Lung (tissue), 12 donors: ENCODE results near the gene FSIP1. TPM values are rescaled to one million over a fixed set of nuclear protein-coding genes. Genes with fewer than 3 reads are reported as not detected.

ENCODE experiments used
- ATAC-seq: fragments of 200-7000 bp; cut with Tn5 transposase; one replicate; pipeline ENCODE4 v1.9.1; 2020; ENCODE audit warnings: moderate number of reproducible peaks; ENCODE audit not compliant: insufficient read depth, low FRiP score
- DNase-seq, 3 donors: peaks; one replicate each; pipeline ENCODE4 v3.0.0-alpha.2; 2013 to 2017
- H3K27ac ChIP-seq, 2 donors: one replicate each; pipeline ENCODE4 v1.5.1; 2013; ENCODE audit warnings: mild to moderate bottlenecking in 2 of 2, moderate library complexity in 2 of 2, control low read depth in 1 of 2, inconsistent platforms in 1 of 2, low read depth in 1 of 2, low read length in 1 of 2
- H3K27me3 ChIP-seq, 3 donors: one replicate each; pipeline ENCODE4 v1.5.1; 2013; ENCODE audit warnings: low read length in 2 of 3; ENCODE audit not compliant: control insufficient read depth in 3 of 3, insufficient read depth in 3 of 3
- H3K36me3 ChIP-seq, 4 donors: one replicate each; pipeline ENCODE4 v1.5.1; 2013; ENCODE audit warnings: low read length in 4 of 4, mild to moderate bottlenecking in 1 of 4, moderate library complexity in 1 of 4; ENCODE audit not compliant: control insufficient read depth in 4 of 4, insufficient read depth in 4 of 4
- H3K4me1 ChIP-seq, 5 donors: one replicate each; pipeline ENCODE4 v1.5.1; 2013; ENCODE audit warnings: low read length in 5 of 5, mild to moderate bottlenecking in 2 of 5, moderate library complexity in 1 of 5; ENCODE audit not compliant: control insufficient read depth in 5 of 5, insufficient read depth in 5 of 5
- H3K4me3 ChIP-seq: one replicate; pipeline ENCODE4 v1.5.1; 2013; ENCODE audit warnings: mild to moderate bottlenecking, control low read depth, moderate library complexity
- H3K9ac ChIP-seq, 2 donors: one replicate each; pipeline ENCODE4 v1.5.1; 2013; ENCODE audit warnings: low read length in 2 of 2, control low read depth in 1 of 2; ENCODE audit not compliant: insufficient read depth in 1 of 2
- H3K9me3 ChIP-seq, 4 donors: one replicate each; pipeline ENCODE4 v1.5.1; 2013; ENCODE audit warnings: low read length in 3 of 4, mild to moderate bottlenecking in 1 of 4, moderate library complexity in 1 of 4; ENCODE audit not compliant: control insufficient read depth in 4 of 4, insufficient read depth in 3 of 4
- CTCF ChIP-seq: IDR thresholded peaks from 2 replicates; pipeline ENCODE4 v1.5.1; 2012; ENCODE audit warnings: mild to moderate bottlenecking; ENCODE audit errors: control extremely low read depth, extremely low read depth
- WGBS, 2 donors: extraction: QIAGEN DNeasy Blood & Tissue Kit; methylation state at CpG; one replicate each; pipeline ENCODE4 v1.1.7; 2013; 5-methylcytosine and 5-hydroxymethylcytosine counted together
- polyA plus RNA-seq, 2 donors: library from polyadenylated mRNA; stranded (reverse); fragments of 200-250 nt; gene quantifications; one replicate each; pipeline ENCODE4 v1.2.1, GENCODE V29; 2013
- total RNA-seq, 2 donors: library from RNA; depleted of rRNA in 1 of 2; stranded (reverse); fragments of >200 nt in 1 of 2; gene quantifications; one replicate each; pipeline ENCODE4 v1.2.1, GENCODE V29; 2014 to 2021
- donor health status: control.
- donor health status: control.
- donor health status: Bipolar disorder and iron deficiency.
- donor health status: healthy.
- donor health status: DM: yes; HTN: yes; CAD: no.

Gene FSIP1
- total and polyA plus RNA-seq, 4 donors, result 0.35 to 2.2 (median 0.98) TPM

- WGBS, 2 donors, result 85 to 100% methylated on average over 3 of the region's 3 CpGs
- no peak overlapping the region for H3K4me3 ChIP-seq
- H3K9ac ChIP-seq, result no peak overlapping the region
- DNase-seq (no peak), ATAC-seq (no peak)
- H3K27ac ChIP-seq, result peak overlapping the region; percentile 5 to 38
- H3K27me3 ChIP-seq, result no peaks in the 10 kb centered on the region
- no peaks in the 10 kb centered on the region for H3K36me3 ChIP-seq
- peaks cover 12 to 35% (median 25%) of the 10 kb centered on the region in 5 donors for H3K4me1 ChIP-seq
- peaks cover 0 to 2% (median 0%) of the 10 kb centered on the region in 4 donors for H3K9me3 ChIP-seq
- TF ChIP-seq CTCF, result no peak
These were observed 155.0 kb downstream of the FSIP1 start for GRCh38 chr15:39627451-39628143.

GRCh38 chr15:39625856-39626255, 156.8 kb downstream of the FSIP1 start:
- DNase-seq (no peak), ATAC-seq (no peak)
- H3K36me3 ChIP-seq, result no peaks in the 10 kb centered on the region
- peaks cover 12 to 35% (median 25%) of the 10 kb centered on the region in 5 donors for H3K4me1 ChIP-seq
- no peak for TF ChIP-seq CTCF
- H3K4me3 ChIP-seq, result no peak overlapping the region
- no peak overlapping the region for H3K9ac ChIP-seq
- H3K27me3 ChIP-seq, result no peaks in the 10 kb centered on the region
- peak overlapping the region in 1 of 2 donors; percentile 66 for H3K27ac ChIP-seq
- peaks cover 0 to under 1% (median 0%) of the 10 kb centered on the region in 4 donors for H3K9me3 ChIP-seq

GRCh38 chr15:39625451-39625850, 157.2 kb downstream of the FSIP1 start:
- peak overlapping the region; percentile 66 to 67 for H3K27ac ChIP-seq
- H3K27me3 ChIP-seq, result no peaks in the 10 kb centered on the region
- H3K9me3 ChIP-seq, result no peaks in the 10 kb centered on the region
- H3K9ac ChIP-seq, result no peak overlapping the region
- H3K4me1 ChIP-seq, result peaks cover 12 to 35% (median 25%) of the 10 kb centered on the region in 5 donors
- no peak for TF ChIP-seq CTCF
- H3K36me3 ChIP-seq, result no peaks in the 10 kb centered on the region
- ATAC-seq (no peak), DNase-seq (no peak)
- 73 to 91% methylated on average over 4 of the region's 4 CpGs for WGBS, 2 donors
- no peak overlapping the region for H3K4me3 ChIP-seq
